HG03520 (cell line): ENCODE results near the gene PINLYP.
"Not testable (repeated sequence)": the region's sequence is repeated elsewhere in the genome, so short reads cannot be mapped to it uniquely, and the experiment has no call there.

Experiments used
- ATAC-seq: cut with Tn5 transposase; IDR thresholded peaks from one replicate; pipeline ENCODE4 v1.9.1; 2021; ENCODE audit warnings: mild to moderate bottlenecking, moderate library complexity; ENCODE audit not compliant: unreplicated experiment

Gene PINLYP

GRCh38 chr19:43578787-43579186, 3.2 kb downstream of the PINLYP start:
- no peak for ATAC-seq

GRCh38 chr19:43581467-43581866, 5.9 kb downstream of the PINLYP start:
- ATAC-seq = no peak

GRCh38 chr19:43582495-43582894, 6.9 kb downstream of the PINLYP start:
- no peak for ATAC-seq

GRCh38 chr19:43584484-43584883, 8.9 kb downstream of the PINLYP start:
- ATAC-seq = no peak

- ATAC-seq = no peak
These were observed 10.7 kb downstream of the PINLYP start for GRCh38 chr19:43586346-43586745.

- not testable (repeated sequence) for ATAC-seq
These were observed 11.4 kb downstream of the PINLYP start for GRCh38 chr19:43587029-43587428.

- no peak for ATAC-seq
These were observed 13.7 kb downstream of the PINLYP start for GRCh38 chr19:43589277-43589676.

GRCh38 chr19:43589678-43590077, 14.1 kb downstream of the PINLYP start:
- no peak for ATAC-seq

GRCh38 chr19:43591904-43592772, 16.5 kb downstream of the PINLYP start:
- ATAC-seq = no peak

- ATAC-seq = no peak
These were observed 17.3 kb downstream of the PINLYP start for GRCh38 chr19:43592800-43593350.

GRCh38 chr19:43594081-43594697, 18.6 kb downstream of the PINLYP start:
- no peak for ATAC-seq

- no peak for ATAC-seq
These were observed 19.4 kb downstream of the PINLYP start for GRCh38 chr19:43594710-43595604.

GRCh38 chr19:43595605-43595998, 20.0 kb downstream of the PINLYP start:
- ATAC-seq = peak; percentile 8

GRCh38 chr19:43595999-43596841, 20.6 kb downstream of the PINLYP start, which contains the start of the genes IRGQ and ZNF576:
Gene IRGQ, minus strand, starts transcription at chr19:43596134. Its CDS starts 796 bp downstream, at chr19:43595338.
Gene ZNF576, plus strand, starts transcription at chr19:43596595. Its CDS starts 514 bp downstream, at chr19:43597109.
- peak; percentile 81 for ATAC-seq

GRCh38 chr19:43596842-43597461, 21.4 kb downstream of the PINLYP start:
- no peak for ATAC-seq

- ATAC-seq = no peak
These were observed 22.3 kb downstream of the PINLYP start for GRCh38 chr19:43597876-43598275.

- ATAC-seq = no peak
These were observed 23.0 kb downstream of the PINLYP start for GRCh38 chr19:43598445-43599240.

GRCh38 chr19:43599635-43600295, 24.2 kb downstream of the PINLYP start:
- ATAC-seq = no peak
